ENCODE data around the gene C10orf62.

The C10orf62 gene

GRCh38 chr10:97596101-97597082, 6.9 kb downstream of the C10orf62 start:
- Histone ChIP-seq H3K4me3 (peak overlapping the region; percentile 42), H3K27ac (peak overlapping the region; percentile 91 to 99)
- TF ChIP-seq, protein P1, sequence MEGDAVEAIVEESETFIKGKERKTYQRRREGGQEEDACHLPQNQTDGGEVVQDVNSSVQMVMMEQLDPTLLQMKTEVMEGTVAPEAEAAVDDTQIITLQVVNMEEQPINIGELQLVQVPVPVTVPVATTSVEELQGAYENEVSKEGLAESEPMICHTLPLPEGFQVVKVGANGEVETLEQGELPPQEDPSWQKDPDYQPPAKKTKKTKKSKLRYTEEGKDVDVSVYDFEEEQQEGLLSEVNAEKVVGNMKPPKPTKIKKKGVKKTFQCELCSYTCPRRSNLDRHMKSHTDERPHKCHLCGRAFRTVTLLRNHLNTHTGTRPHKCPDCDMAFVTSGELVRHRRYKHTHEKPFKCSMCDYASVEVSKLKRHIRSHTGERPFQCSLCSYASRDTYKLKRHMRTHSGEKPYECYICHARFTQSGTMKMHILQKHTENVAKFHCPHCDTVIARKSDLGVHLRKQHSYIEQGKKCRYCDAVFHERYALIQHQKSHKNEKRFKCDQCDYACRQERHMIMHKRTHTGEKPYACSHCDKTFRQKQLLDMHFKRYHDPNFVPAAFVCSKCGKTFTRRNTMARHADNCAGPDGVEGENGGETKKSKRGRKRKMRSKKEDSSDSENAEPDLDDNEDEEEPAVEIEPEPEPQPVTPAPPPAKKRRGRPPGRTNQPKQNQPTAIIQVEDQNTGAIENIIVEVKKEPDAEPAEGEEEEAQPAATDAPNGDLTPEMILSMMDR (IDR thresholded peaks at IDR 0.05) = no peak
- peak; percentile 92 for DNase-seq (ENCODE audit: low spot score)

GRCh38 chr10:97597778-97598177, 8.3 kb downstream of the C10orf62 start:
- TF ChIP-seq, protein P1 (IDR thresholded peaks at IDR 0.05) = no peak
- no peak for DNase-seq (ENCODE audit: low spot score)
- peak overlapping the region in 1 of 2 donors; percentile 79 for H3K27ac ChIP-seq
- H3K4me3 ChIP-seq = no peak overlapping the region

- Histone ChIP-seq H3K27ac (no peak overlapping the region), H3K4me3 (no peak overlapping the region)
- TF ChIP-seq, protein P1 (IDR thresholded peaks at IDR 0.05) = no peak
- DNase-seq (ENCODE audit: low spot score) = peak; percentile 71
Observed at GRCh38 chr10:97598407-97599271, 9.1 kb downstream of the C10orf62 start.

DNA sequence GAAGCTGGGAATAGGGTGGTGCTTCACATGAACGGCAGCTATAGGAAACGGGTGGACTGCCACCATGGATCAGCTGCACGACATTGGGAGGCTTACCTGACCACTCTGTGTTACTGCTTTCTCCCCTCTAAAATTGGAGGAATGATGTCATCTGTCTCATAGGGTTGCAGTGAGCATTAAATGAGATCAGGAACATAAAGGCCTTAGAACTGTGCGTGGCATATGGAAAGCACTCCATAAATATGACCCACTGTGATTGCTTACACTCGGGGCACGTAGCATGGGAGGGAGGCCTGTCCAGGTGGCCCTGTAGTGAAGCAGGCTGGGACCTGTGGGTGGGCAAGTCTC, 9.7 kb downstream of the C10orf62 start:
- Histone ChIP-seq H3K27ac (no peak overlapping the region), H3K4me3 (no peak overlapping the region)
- TF ChIP-seq, protein P1 (IDR thresholded peaks at IDR 0.05) = no peak
- DNase-seq (ENCODE audit: low spot score) = no peak

DNA sequence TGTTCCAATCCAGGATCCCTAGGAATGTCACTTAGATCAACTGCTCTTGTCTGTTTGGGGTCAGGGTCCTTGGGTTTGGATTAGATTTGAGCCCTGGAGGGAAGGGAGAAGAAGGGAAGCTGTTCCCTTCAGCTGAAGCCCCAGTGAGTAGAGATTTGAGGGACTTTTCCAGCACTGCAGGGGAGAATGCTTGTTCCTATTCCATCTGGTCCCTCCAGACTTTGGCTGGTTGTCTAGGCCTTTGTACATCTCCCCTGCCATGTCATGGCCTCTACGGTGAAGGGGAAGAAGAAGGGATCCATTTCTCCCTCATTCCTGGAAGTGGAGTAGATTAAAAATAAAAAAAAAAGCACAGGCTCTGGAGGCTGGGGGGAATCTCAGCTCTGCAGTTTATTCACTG, 11.1 kb downstream of the C10orf62 start:
- TF ChIP-seq, protein P1 (IDR thresholded peaks at IDR 0.05) = no peak
- no peak overlapping the region for H3K4me3 ChIP-seq
- H3K27ac ChIP-seq = no peak overlapping the region
- no peak for DNase-seq (ENCODE audit: low spot score)

DNA sequence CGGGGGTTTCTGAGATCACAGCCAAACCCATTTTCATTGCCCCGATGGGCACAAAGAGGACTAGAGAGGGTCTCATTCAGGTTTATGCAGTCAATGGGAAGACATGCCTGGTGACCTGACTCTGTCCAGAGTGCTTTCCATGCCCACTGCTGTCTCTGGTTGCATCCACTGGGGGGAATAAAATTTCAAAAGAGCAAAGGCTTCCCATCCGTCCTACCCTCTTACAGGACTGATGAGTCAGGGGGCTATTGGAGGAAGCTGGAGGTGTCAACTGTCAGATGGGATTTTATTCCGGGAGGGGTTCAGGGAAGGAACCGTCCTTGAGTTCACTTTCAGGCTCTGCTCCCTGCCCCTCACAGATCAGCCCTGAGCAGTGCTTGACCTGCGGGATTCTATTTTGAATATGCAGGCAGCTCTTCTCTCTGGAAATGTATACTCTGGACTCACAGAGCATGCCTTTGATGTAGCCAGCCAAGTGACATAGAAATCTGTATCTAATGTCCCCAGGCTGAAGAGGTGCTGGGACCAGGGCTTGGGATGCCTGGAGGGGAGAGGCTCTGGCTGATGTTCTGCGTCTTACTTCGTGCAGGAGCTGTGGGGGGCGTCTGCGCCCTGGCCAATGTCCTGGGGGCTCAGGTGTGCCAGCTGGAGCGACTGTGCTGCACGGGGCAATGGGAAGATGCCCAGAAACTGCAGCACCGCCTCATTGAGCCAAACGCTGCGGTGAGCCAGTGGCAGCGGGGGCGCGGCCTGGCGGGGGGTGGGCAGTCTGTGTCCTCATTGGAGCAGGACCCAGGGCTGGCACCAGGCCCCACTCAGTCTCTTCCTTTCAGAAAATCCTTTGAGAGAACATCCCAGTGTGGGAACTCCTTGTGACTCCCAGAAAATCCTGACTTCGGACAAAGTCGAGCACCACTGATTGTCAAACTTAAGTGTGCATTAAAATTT, 12.0 kb downstream of the C10orf62 start:
- DNase-seq (ENCODE audit: low spot score) = no peak
- Histone ChIP-seq H3K27ac (no peak overlapping the region), H3K4me3 (no peak overlapping the region)
- TF ChIP-seq, protein P1 (IDR thresholded peaks at IDR 0.05) = no peak

Data from coronary artery (tissue), 2 donors.